GM12875 (cell line): ENCODE data around the gene MYO16.

Source experiments
- H3K4me3 ChIP-seq: one replicate; pipeline ENCODE4 v1.5.1; 2011; ENCODE audit warnings: low read depth, low read length, control low read depth
- TF ChIP-seq, protein P1 (sequence below): IDR thresholded peaks from 2 replicates; pipeline ENCODE4 v1.5.1; 2011; ENCODE audit warnings: low read depth, mild to moderate bottlenecking, control low read depth, inconsistent platforms, low read length, moderate library complexity, borderline replicate concordance; ENCODE audit not compliant: insufficient read depth

The MYO16 gene

DNA sequence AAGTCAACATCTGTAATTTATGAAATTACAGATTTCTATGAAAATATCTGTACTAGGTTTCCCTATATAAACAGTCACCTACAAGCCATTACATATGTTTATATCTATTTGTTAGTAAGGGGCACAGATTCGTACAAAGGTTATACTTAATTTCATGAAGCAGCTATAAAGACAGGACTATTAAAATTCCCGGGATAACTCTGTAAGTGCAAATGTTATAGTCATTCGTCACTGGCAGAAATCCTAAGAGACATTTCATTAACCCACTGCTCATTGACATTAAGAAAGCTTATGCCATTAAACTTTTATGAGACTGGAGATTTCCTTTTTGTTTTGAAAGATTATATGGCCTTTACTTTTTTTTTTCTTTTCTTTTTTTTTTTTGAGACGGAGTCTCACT, 122.9 kb downstream of the MYO16 start:
- TF ChIP-seq, protein P1, sequence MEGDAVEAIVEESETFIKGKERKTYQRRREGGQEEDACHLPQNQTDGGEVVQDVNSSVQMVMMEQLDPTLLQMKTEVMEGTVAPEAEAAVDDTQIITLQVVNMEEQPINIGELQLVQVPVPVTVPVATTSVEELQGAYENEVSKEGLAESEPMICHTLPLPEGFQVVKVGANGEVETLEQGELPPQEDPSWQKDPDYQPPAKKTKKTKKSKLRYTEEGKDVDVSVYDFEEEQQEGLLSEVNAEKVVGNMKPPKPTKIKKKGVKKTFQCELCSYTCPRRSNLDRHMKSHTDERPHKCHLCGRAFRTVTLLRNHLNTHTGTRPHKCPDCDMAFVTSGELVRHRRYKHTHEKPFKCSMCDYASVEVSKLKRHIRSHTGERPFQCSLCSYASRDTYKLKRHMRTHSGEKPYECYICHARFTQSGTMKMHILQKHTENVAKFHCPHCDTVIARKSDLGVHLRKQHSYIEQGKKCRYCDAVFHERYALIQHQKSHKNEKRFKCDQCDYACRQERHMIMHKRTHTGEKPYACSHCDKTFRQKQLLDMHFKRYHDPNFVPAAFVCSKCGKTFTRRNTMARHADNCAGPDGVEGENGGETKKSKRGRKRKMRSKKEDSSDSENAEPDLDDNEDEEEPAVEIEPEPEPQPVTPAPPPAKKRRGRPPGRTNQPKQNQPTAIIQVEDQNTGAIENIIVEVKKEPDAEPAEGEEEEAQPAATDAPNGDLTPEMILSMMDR: no peak
- H3K4me3 ChIP-seq: no peak overlapping the region

DNA sequence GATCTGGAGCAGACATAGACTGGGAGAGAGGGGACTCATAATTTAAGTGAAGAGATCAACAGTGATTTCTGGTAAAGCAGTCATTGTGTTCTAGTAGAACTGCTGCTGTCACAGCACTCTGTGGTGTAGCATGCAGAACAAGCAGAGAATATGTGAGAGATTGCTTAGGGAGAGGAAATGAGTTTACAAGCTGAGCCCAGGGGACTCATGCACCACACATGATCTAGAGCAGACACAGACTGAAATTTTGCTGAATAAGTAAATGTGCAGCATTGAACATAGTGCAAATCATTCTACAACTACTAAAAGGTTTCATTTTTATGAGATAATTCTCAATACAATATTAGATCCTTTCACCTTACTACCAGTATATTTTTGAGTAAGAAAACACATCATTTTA, 125.7 kb downstream of the MYO16 start:
- TF ChIP-seq, protein P1: no peak
- H3K4me3 ChIP-seq: no peak overlapping the region

DNA sequence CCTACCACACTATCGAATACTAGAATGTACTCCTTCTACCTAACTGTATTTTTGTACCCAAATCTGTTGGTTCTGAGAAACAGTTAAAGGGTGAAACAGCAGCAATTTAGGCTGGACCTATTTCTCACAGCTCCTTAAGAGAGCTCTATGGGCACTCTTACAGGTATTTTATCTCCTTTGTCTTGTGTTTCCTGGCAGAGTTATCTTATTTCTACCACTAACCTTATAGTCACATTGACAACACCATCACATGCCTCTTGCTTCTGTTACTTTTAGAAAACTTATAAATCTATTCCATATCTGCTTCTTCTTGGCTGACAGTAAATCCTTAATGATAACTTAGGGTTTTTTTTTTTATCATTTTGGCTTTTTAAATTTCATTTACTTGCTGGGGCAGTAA, 130.7 kb downstream of the MYO16 start:
- TF ChIP-seq, protein P1: no peak
- no peak overlapping the region for H3K4me3 ChIP-seq

DNA sequence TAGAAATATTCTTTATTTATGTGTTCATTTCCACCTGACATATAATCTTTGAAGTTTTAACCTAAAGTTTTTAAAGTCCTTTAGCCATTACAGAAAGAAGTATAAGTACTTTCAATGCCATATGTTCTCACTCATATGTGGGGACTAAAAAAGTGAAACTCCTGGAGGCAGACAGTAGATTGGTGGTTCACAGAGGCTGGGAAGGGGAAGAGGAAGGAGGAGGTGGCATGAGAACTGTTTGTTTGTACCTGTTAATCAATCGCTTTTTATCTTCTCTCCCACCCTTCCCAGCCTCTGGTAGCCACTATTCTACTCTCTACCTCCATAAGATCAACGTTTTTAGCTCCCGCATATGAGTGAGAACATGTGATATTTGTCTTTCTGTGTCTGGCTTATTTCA, 131.1 kb downstream of the MYO16 start:
- no peak overlapping the region for H3K4me3 ChIP-seq
- TF ChIP-seq, protein P1: no peak

- TF ChIP-seq, protein P1: no peak
These were observed 138.6 kb downstream of the MYO16 start for GRCh38 chr13:108768035-108768434.

GRCh38 chr13:108769213-108770070, 140.0 kb downstream of the MYO16 start:
- no peak overlapping the region for H3K4me3 ChIP-seq
- TF ChIP-seq, protein P1: no peak

More at GRCh38 chr13:108768035-108768434, 138.6 kb downstream of the MYO16 start:
- no peak overlapping the region for H3K4me3 ChIP-seq

- TF ChIP-seq, protein P1: no peak
These were observed 146.2 kb downstream of the MYO16 start for GRCh38 chr13:108775597-108775996.

More at GRCh38 chr13:108775597-108775996, 146.2 kb downstream of the MYO16 start:
- no peak overlapping the region for H3K4me3 ChIP-seq
